ENCODE results near the gene SIAH2. TPM values are rescaled to one million over a fixed set of nuclear protein-coding genes. Genes with fewer than 3 reads are reported as not detected.

SIAH2 gene
- total and polyA plus RNA-seq, 2 of the 8 experiments (the other 6 are each of a cell fraction or from before 2014, with no cell fraction given) = 23.9 to 34.2 TPM

DNA sequence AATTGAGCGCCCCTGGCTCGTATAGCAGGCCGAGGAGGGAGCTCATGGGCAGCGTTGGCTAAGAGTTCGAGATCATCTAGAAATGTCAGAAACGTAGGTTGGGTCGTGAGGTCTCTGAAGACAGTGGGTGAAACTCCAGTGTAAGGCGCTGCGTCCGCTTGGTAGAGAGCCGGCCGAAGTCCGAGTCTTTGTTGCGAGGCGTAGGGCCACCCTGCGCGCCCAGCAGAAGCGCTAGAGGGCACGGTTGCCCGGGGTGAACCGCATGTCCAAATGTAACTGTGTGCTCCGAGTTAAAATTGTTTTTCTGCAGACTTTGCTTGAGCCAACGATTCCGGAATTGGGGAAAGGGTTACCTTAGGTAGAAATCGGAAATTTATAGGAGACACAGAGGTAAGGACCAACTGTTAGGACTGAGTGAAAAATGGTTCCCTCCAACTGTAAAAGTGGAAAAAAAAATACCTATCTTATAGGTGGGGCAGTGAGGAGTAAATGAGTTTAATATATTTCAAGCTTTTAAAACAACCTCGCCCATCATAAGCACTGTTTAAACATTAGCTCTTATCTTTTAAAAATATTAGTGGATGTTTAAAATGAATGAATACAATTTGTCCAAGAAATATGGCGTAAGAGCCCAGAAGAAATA is 993 bp upstream of the SIAH2 start:
- Histone ChIP-seq H3K27me3 (replicated peaks in 1 of 4; ENCODE audit: control insufficient read depth in 3 of 4, extremely low read depth in 1 of 4, insufficient read depth in 3 of 4, low read length in 3 of 4) (peaks cover 0 to 7% (median 3%) of the 10 kb centered on the region in 4 experiments; a peak in 4 of 7 replicates), H3K9ac (replicated peaks in 1 of 4; ENCODE audit: extremely low read depth in 1 of 4, low read depth in 3 of 4, low read length in 3 of 4) (peak overlapping the region in 3 of 4 experiments; percentile 38 to 46 (median 44); a peak in 4 of 7 replicates), H3K14ac (ENCODE audit: insufficient read length) (no peak overlapping the region), H4K5ac (ENCODE audit: insufficient read length, low read depth, low read length) (no peak overlapping the region), H3K23me2 (ENCODE audit: low read depth, low read length) (peaks cover 9% of the 10 kb centered on the region), H2BK120ac (replicated peaks; ENCODE audit: low read depth, low read length) (no peak overlapping the region), H2BK5ac (ENCODE audit: low read depth, low read length) (no peak overlapping the region), H2AFZ (ENCODE audit: low read length) (peak overlapping the region; percentile 83; the same call in 1 of the 2 replicates), H4K91ac (replicated peaks; ENCODE audit: insufficient read length, low read length) (no peak overlapping the region), H3K27ac (ENCODE audit: low read depth, low read length) (no peak overlapping the region), H3K4me1 (replicated peaks in 1 of 4; ENCODE audit: control insufficient read depth in 3 of 4, insufficient read depth in 4 of 4, low read length in 3 of 4) (peaks cover 5 to 12% (median 10%) of the 10 kb centered on the region in 4 experiments; a peak in 5 of 7 replicates), H3K56ac (replicated peaks; ENCODE audit: insufficient read length, low read depth, low read length) (no peak overlapping the region), H4K20me1 (replicated peaks in 1 of 2; ENCODE audit: control insufficient read depth in 1 of 2, insufficient read depth in 2 of 2, low read length in 2 of 2) (no peaks in the 10 kb centered on the region), H2BK12ac (ENCODE audit: low read depth, low read length) (peak overlapping the region; percentile 52; the same call in 1 of the 2 replicates), H3K36me3 (ENCODE audit: control insufficient read depth in 2 of 4, insufficient read depth in 4 of 4, low read length in 3 of 4) (no peaks in the 10 kb centered on the region), H2AK5ac (ENCODE audit: low read depth, low read length) (no peak overlapping the region), H3K23ac (ENCODE audit: insufficient read length) (no peak overlapping the region), H2BK15ac (ENCODE audit: low read length) (no peak overlapping the region), H4K8ac (ENCODE audit: extremely low read depth, insufficient read depth, low read length) (no peak overlapping the region), H3K79me1 (ENCODE audit: low read depth, low read length) (no peaks in the 10 kb centered on the region; the same call in 1 of the 2 replicates), H3K79me2 (ENCODE audit: control insufficient read depth in 1 of 2, insufficient read depth in 2 of 2, low read length in 2 of 2) (peaks cover 0 to 13% of the 10 kb centered on the region in 2 experiments; a peak in 2 of 4 replicates), H2BK20ac (ENCODE audit: low read length) (no peak overlapping the region), H3K18ac (ENCODE audit: extremely low read depth, low read length) (peak overlapping the region; percentile 85), H3K4me2 (ENCODE audit: insufficient read depth in 1 of 2, low read depth in 2 of 2, low read length in 2 of 2) (peak overlapping the region; percentile 84 to 99), H3K4ac (replicated peaks; ENCODE audit: insufficient read length, low read depth, low read length) (no peak overlapping the region), H3K4me3 (ENCODE audit: extremely low read depth in 1 of 4, insufficient read depth in 2 of 4, low read depth in 3 of 4, low read length in 4 of 4) (peak overlapping the region; percentile 64 to 79 (median 76)), H3K9me3 (ENCODE audit: insufficient read depth in 2 of 2, low read depth in 1 of 2, low read length in 1 of 2) (no peaks in the 10 kb centered on the region)
- WGBS, 2 experiments (ENCODE audit: extremely low coverage in 1 of 2, insufficient coverage in 1 of 2, insufficient read length in 1 of 2, insufficient replicate concordance in 2 of 2, low coverage in 1 of 2, low lambda C conversion rate in 2 of 2, missing lambda C conversion rate in 1 of 2) = 9% methylated on average over 27 of the region's 27 CpGs; no CpG with 5 or more reads in 1 of the 2 experiments
- POLR2A ChIA-PET (ENCODE audit: partially characterized antibody) = interaction anchor here (0.7 to 3.0 kb wide), 10 partner anchors 10 to 218 kb away, joined by 3 to 13 read pairs (median 3); no protein-coding TSS in a partner anchor
- FAIRE-seq (no peak), DNase-seq (ENCODE audit: low read depth in 1 of 2, low spot score in 2 of 2) (no peak)
- CTCF ChIA-PET (ENCODE audit: partially characterized antibody) = interaction anchor here (0.6 to 4.8 kb wide), 17 partner anchors 10 to 393 kb away, joined by 3 to 23 read pairs (median 3); no protein-coding TSS in a partner anchor
- 0 out of 2 replicates have a peak, but pooled peaks have one; percentile 37 for TF ChIP-seq MAX (IDR thresholded peaks at IDR 0.05)
- 0 out of 2 replicates have a peak, but pooled peaks have one; percentile 35 for TF ChIP-seq E2F6 (IDR thresholded peaks at IDR 0.05)
- TF ChIP-seq ASH2L (IDR thresholded peaks at IDR 0.05; ENCODE audit: low read length) = peak; percentile 45
- TF ChIP-seq RAD21 (IDR thresholded peaks at IDR 0.05 in 1 of 2, conservative IDR thresholded peaks at IDR 0.05 in 1 of 2; ENCODE audit: low read depth in 2 of 2, low read length in 2 of 2) = peak; percentile 29 to 30; a peak in 3 of 4 replicates
- peak; percentile 12; the same call in 1 of the 2 replicates for TF ChIP-seq RBBP5 (IDR thresholded peaks at IDR 0.05; ENCODE audit: borderline replicate concordance, low read depth, low read length)
- TF ChIP-seq TEAD4 (IDR thresholded peaks at IDR 0.05; ENCODE audit: low read depth, low read length) = no peak
- no peak for TF ChIP-seq NANOG (IDR thresholded peaks at IDR 0.05; ENCODE audit: insufficient read depth, low read depth, low read length, poor library complexity, severe bottlenecking)
